Measurements from ENCODE around the gene IL9R.
"Not testable (repeated sequence)": the region's sequence is repeated elsewhere in the genome, so short reads cannot be mapped to it uniquely, and the experiment has no call there.

The IL9R gene

DNA sequence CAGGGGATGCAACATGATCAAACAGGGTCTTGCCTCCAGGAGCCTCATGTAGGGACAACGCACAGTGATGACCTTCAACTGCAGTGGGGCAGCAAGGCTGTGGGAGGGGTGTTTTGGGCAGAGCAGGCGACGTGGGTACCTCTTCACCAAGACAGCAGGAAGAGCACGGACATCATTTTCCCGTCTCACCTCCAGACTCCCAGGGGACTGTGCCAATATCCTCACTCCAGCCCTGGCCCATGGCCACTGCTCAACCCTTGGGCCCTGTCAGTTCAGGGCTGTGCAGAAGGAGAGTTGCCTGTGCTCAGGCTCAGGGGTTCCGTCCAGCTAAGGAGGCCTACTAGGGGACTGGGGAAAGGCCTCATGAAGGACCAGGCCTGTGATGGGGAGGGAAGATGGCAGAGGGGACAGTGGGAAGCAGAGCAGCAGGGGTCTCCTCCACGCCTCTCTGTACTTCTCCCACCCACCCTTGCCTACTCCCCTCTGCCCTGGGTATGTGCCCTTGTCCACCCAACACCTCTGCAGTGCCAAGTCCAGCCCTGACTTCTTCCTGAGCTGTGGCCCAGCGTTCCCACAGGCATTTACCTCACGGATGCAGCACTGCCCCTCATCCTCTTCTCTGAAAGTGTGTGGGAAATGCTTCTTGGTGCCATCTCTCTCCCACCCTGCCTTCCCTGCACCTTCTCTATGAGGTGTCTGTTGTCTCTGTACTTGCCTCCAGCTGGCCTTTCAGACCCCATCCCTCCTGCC is 1.4 kb downstream of the IL9R start:
- no peak for DNase-seq (ENCODE audit: low read depth)

GRCh38 chrX:155999751-156000150 is 2.3 kb downstream of the IL9R start:
- DNase-seq (ENCODE audit: low read depth), result not testable (repeated sequence)

- no peak for DNase-seq (ENCODE audit: low read depth)
Observed at GRCh38 chrX:156000361-156000926, 2.9 kb downstream of the IL9R start.

GRCh38 chrX:156001001-156001666 is 3.6 kb downstream of the IL9R start:
- no peak for DNase-seq (ENCODE audit: low read depth)

DNA sequence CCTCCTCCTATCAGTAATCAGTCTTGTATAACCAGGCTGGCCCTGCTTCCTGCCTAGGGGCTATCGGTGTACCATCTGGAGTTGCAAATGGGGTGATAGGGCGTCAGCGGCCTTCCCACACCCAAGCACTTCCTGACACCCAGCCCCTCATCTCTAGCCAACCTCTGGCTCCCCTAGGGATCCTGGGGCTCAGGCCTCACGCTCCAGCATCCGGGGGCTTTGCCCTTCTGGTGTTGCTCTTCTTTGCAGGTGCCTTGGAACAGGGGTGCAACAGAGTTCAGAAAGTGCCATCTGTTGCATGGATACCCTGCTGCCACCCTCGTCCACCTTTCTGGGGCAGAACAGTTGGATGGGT is 4.1 kb downstream of the IL9R start:
- DNase-seq (ENCODE audit: low read depth), result no peak

DNA sequence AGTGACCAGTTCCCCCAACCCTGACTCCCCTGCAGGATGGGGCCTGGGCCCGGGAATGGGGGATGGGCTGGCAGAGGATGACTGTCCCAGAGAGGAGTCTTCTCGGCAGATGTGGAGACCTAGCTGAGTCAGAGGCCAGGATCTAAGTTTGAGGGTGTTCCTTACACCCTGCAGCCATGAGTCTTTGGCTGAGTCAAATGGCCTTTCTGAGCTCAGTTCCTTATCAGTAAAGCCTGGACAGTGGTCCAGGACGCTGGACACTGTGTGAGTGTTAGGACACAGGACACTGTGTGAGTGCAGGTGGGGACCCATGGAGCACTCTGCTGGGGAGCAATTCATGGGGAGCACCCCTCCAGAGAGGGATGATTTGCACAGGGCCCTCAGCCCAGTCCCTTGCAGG is 5.0 kb downstream of the IL9R start:
- DNase-seq (ENCODE audit: low read depth), result no peak

DNA sequence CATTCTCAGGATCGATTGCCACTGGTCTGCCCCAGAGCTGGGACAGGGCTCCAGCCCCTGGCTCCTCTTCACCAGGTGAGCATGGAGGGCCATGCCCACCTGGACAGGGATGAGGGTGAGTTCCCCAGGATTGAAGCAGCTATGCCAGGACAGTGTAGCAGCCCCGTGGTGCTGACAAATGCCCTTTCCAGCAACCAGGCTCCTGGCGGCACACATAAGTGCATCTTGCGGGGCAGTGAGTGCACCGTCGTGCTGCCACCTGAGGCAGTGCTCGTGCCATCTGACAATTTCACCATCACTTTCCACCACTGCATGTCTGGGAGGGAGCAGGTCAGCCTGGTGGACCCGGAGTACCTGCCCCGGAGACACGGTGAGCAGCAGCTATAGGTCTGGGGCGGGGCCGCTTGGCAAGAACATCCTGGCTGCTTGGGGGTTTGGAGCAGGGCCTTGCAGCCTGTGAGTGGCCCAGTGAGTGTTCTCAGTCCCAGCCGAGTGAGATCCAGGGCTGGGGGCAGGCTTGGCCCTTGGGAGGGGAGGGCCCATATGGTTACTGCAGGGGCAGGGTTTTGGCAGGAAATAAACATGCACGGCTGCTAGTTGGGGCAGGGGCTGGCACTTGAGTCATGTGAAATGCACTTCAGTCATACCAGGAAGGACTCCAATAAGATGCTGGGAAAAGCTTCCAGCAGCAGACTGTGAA is 6.1 kb downstream of the IL9R start:
- DNase-seq (ENCODE audit: low read depth), result no peak

DNA sequence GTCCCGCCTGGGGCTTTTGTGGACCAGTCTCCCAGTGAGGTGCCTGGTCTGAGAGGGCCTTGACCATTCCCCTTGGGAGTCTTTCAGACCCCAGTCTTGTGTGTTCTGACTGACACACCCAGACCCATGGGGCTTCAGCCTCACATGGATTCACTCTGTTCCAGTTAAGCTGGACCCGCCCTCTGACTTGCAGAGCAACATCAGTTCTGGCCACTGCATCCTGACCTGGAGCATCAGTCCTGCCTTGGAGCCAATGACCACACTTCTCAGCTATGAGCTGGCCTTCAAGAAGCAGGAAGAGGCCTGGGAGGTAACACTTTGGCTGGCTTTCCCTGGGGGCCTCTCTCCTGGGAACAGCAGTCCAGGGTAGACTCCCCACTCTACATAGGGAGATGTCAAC is 6.8 kb downstream of the IL9R start:
- no peak for DNase-seq (ENCODE audit: low read depth)

GRCh38 chrX:156004740-156005139 is 7.2 kb downstream of the IL9R start:
- no peak for DNase-seq (ENCODE audit: low read depth)

DNA sequence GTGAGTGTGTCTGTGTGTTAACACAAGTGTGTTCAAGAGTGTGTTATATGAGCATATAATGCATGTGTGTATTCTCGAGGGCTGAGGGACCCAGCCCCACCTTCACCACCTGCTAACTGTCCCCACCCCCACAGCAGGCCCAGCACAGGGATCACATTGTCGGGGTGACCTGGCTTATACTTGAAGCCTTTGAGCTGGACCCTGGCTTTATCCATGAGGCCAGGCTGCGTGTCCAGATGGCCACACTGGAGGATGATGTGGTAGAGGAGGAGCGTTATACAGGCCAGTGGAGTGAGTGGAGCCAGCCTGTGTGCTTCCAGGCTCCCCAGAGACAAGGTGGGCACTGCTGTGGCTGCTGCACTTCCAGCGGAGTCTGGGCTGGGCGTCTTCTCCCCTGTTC is 7.6 kb downstream of the IL9R start:
- DNase-seq (ENCODE audit: low read depth), result no peak

DNA sequence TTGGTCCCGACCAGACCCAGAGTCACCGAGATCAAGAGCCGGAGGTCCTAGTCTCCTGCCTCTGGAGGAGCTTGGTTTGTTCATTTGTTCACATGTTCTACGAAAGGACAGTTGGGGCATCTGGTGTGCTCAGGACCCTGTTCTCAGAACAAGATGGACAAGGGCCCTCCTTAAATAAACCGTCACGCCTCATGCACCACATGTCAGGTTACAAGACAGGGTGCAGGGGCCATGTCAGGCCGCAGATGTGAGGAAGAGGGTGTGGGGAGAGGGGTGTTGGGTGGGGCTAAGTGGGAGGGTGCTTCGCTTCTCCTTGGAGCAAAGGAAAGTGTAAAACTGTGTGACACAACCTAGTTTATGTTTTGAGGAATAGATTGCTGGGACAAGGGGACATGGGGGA is 9.0 kb downstream of the IL9R start:
- DNase-seq (ENCODE audit: low read depth), result not testable (repeated sequence)

- not testable (repeated sequence) for DNase-seq (ENCODE audit: low read depth)
Observed at GRCh38 chrX:156008379-156008778, 10.9 kb downstream of the IL9R start.

GRCh38 chrX:156008915-156009314 is 11.4 kb downstream of the IL9R start:
- no peak for DNase-seq (ENCODE audit: low read depth)

DNA sequence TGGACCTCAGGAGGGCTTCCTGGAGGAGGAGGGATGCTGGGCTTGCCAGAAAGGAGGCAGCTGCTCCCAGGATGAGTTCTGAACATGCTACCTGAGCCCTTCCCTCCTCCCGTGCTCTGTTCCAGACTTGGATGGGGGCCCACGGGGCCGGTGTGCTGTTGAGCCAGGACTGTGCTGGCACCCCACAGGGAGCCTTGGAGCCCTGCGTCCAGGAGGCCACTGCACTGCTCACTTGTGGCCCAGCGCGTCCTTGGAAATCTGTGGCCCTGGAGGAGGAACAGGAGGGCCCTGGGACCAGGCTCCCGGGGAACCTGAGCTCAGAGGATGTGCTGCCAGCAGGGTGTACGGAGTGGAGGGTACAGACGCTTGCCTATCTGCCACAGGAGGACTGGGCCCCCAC is 12.2 kb downstream of the IL9R start:
- DNase-seq (ENCODE audit: low read depth), result not testable (repeated sequence)

GRCh38 chrX:156013286-156013953 is 15.9 kb downstream of the IL9R start:
- not testable (repeated sequence) for DNase-seq (ENCODE audit: low read depth)

- DNase-seq (ENCODE audit: low read depth), result not testable (repeated sequence)
Observed at GRCh38 chrX:156019846-156020245, 22.4 kb downstream of the IL9R start.

- not testable (repeated sequence) for DNase-seq (ENCODE audit: low read depth)
Observed at GRCh38 chrX:156023002-156023401, 25.5 kb downstream of the IL9R start.

- DNase-seq (ENCODE audit: low read depth), result not testable (repeated sequence)
Observed at GRCh38 chrX:156024949-156025492, 27.5 kb downstream of the IL9R start.

DNA sequence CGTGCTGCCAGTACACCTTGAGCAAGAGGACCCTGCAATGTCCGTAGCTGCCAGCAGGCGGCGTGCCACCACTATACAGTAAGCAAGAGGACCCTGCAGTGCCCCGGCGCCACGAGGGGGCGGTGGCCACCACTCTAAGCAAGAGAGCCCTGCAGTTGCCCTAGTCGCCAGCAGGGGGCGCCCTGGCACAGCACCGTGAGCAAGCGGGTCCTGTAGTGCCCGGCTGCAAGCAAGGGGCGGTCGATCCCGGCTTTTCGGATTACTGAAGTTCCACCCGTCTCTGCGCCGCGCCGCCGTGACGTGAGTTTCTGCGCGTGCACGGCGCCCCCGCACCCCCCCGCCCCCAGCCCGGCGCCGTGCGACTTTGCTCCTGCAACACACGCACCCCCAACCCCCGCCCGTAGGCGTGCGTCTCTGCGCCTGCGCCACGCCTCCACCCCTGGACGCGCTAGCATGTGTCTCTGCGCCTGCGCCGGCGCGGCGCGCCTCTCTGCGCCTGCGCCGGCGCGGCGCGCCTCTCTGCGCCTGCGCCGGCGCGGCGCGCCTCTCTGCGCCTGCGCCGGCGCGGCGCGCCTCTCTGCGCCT is 31.2 kb downstream of the IL9R start:
- not testable (repeated sequence) for DNase-seq (ENCODE audit: low read depth)

- DNase-seq (ENCODE audit: low read depth), result not testable (repeated sequence)
Observed at GRCh38 chrX:156029296-156029695, 31.8 kb downstream of the IL9R start.

DNA sequence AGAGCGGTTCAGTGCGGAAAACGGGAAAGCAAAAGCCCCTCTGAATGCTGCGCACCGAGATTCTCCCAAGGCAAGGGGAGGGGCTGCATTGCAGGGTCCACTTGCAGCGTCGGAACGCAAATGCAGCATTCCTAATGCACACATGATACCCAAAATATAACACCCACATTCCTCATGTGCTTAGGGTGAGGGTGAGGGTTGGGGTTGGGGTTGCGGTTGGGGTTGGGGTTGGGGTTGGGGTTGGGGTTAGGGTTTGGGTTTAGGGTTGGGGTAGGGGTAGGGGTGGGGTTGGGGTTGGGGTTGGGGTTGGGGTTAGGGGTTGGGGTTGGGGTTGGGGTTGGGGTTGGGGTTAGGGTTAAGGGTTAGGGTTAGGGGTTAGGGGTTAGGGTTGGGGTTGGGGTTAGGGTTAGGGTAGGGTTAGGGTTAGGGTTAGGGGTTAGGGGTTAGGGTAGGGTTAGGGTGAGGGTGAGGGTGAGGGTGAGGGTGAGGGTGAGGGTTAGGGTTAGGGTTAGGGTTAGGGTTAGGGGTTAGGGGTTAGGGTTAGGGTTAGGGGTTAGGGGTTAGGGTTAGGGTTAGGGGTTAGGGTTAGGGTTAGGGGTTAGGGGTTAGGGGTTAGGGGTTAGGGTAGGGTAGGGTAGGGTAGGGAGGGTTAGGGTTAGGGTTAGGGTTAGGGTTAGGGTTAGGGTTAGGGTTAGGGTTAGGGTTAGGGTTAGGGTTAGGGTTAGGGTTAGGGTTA is 32.4 kb downstream of the IL9R start:
- not testable (repeated sequence) for DNase-seq (ENCODE audit: low read depth)

Data from fibroblast of the conjunctiva (primary cell).